GM19240 (cell line): ENCODE results near the gene TMEM179B.
"Not testable (repeated sequence)": the region's sequence is repeated elsewhere in the genome, so short reads cannot be mapped to it uniquely, and the experiment has no call there.

Experiments used
- DNase-seq: peaks from one replicate; pipeline ENCODE4 v3.0.0; 2011; ENCODE audit warnings: low spot score; ENCODE audit not compliant: insufficient read length

Gene TMEM179B

DNA sequence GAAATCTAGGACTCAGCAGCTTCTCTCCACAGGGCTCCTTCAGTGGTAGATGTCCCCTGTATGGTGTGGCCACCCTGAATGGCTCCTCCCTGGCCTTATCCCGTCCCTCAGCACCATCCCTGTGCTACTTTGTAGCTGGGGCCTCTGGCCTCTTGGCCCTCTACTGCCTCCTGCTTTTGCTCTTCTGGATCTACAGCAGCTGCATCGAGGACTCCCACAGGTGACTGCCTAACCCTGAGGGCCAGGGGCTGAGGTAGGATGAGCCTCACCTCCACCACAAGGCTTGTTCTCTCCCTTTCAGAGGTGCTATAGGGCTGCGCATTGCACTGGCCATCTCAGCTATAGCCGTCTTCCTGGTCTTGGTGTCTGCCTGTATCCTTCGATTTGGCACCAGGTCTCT lies 1.8 kb downstream of the TMEM179B start:
- no peak for DNase-seq

DNA sequence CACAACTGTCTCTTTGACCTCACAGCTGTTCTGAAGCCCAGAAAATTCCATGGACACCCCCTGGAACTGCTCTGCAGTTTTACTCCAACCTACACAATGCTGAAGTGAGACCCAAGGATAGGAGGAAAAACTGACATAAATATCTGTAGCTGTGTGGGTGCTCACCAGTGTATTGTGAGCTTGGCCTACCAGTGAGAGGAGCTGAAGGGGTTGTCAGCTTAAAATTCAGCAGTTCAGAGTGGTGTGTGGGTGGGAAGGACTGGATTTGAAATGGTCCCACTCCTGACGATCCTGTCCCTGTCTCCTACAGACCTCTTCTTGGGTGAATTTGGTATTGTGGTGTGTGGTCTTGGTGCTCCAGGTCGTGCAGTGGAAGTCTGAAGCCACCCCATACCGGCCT lies 2.4 kb downstream of the TMEM179B start:
- no peak for DNase-seq

DNA sequence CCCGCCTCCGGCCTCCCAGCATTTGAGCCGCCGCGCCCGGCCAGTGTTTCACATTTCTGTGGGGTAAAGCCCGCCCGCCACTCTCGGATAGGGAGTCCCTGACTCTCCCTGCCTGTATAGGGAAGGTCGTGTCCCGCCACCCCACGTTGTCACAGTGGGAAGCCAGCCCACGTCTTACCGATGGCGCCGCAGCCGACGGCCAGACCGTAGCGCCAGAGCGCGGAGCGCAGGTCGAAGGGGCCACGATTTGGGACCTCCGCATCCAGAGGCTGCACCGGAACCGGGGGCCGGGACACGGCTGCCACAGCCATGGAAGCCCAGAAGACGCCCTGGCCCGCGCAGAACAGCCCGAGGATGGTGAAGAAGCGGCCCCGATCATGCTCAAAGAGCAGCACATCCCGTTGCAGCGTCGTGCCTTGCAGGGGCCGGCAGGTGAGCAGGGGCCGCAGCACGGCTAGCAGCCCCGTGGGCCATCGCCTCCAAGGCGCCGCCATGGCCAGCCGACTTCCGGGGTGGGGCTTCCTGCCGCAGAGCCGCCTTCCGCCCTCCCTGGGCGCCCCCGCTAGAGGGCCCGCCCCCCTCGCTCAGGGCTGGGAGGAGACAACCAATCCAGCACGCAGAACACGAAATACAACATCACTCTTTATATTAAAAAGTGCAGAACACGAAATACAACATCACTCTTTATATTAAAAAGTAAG lies 4.4 kb downstream of the TMEM179B start, which contains the start of gene TMEM223:
TSS of gene TMEM223 (minus strand) at position 506 of the 701 bp plus-strand sequence. CDS start at position 494, 12 bp downstream.
- peak; percentile 87 for DNase-seq

DNA sequence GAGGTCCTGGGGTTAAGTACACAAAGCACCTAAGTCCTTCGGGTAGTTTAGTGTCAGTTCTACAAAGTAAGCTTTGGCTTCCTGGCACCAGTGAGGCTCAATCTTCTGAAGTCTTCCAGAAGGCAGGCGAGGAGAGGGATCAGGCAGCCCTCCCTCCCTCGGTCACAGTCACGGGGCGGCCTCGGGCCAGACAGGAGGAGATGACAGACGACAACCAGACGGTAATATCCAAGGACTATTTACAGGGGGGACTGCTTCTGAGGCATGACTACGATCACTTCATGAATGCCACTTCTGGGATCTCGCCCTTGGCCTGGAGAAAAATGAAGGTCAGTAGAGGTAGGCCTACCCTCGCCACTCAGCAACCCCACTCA lies 5.0 kb downstream of the TMEM179B start:
- DNase-seq = no peak

GRCh38 chr11:62794201-62794775 lies 7.1 kb downstream of the TMEM179B start:
- no peak for DNase-seq

GRCh38 chr11:62796281-62796680 lies 9.1 kb downstream of the TMEM179B start:
- DNase-seq = no peak

DNA sequence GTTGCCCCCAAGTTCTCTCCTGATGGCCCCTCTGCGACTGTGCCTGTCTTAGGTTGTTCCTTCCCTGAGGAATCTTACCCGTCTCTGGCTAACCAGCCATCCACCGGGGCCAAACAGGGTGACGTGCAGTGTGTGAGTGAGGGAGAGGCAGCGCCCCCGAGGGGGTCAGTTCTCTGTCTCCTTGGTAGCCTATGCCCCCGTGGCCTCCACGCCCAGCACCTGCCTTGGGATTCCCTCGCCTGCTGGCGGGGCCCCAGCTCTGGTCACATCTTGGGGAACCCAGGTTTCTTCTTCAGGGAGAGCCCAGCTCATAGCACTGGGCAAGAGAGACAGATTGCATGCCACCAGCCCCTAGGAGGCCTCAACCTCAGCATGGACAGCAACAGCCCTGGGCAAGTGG lies 12.3 kb downstream of the TMEM179B start:
- no peak for DNase-seq

GRCh38 chr11:62801071-62801470 lies 13.9 kb downstream of the TMEM179B start:
- no peak for DNase-seq

GRCh38 chr11:62804310-62805075 lies 17.3 kb downstream of the TMEM179B start:
- no peak for DNase-seq

- peak; percentile 91 for DNase-seq
These were observed 18.1 kb downstream of the TMEM179B start, which contains the start of gene NXF1 for GRCh38 chr11:62805076-62805892. Gene NXF1, minus strand, starts transcription at chr11:62805440. Its CDS starts 84 bp downstream, at chr11:62805356.

DNA sequence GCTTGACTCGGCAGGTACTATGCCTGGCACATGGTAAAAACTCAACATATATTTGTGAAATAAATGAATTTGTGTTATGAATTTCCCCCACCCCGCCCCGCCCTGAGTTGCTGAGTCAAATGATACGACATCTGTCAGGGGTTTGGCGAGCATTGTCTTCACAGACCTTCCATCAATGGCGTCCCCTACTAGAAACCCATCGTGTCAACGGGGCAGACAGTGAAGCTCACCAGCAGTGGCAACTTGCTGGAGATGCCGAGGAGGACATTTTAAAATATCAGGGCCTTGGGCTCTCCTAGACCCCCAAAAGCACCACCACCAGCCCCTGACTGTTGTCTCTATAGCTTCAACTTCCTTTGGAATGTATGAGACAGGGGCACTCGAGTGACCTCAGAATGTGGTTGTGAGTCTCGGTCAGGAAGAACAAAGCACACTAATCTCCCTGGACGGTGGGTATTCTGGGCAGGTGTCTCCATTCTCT lies 18.8 kb downstream of the TMEM179B start:
- no peak for DNase-seq

- no peak for DNase-seq
These were observed 19.5 kb downstream of the TMEM179B start for GRCh38 chr11:62806611-62807121.

DNA sequence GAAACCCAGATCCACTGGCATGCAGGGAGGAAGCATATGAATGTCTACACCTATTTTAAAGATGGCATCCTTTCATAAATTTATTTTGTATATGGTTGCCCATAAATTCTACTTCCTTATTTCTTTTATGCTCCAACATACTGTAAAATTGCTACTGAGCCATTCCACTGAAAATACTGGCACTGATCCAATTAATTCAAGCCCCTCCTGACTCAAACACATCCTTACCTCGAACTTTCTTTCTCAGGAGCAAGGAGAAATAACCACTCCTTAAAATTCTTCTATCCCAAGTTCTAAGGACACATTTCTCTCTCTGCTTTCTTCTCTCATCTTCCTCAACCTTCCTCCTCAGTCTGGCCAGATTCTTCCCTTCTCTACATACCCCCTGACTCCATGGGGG lies 23.5 kb downstream of the TMEM179B start:
- DNase-seq = no peak

GRCh38 chr11:62811659-62812058 lies 24.5 kb downstream of the TMEM179B start:
- no peak for DNase-seq

DNA sequence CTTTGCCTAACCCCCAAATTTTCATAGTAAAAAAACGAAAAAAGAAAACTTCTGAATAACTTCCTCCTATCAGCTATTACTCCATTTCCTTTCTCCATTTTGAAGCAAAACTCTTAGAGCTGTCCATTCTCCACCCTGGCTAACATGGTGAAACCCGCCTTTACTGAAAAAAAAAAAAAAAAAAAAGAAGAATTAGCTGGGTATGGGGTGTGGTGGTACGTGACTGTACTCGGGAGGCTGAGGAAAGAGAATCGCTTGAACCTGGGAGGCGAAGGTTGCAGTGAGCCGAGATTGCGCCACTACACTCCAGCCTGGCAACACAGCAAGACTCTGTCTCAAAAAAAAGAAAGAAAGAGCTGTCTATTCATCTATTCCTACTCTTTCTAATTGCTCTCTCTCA lies 29.4 kb downstream of the TMEM179B start:
- no peak for DNase-seq

DNA sequence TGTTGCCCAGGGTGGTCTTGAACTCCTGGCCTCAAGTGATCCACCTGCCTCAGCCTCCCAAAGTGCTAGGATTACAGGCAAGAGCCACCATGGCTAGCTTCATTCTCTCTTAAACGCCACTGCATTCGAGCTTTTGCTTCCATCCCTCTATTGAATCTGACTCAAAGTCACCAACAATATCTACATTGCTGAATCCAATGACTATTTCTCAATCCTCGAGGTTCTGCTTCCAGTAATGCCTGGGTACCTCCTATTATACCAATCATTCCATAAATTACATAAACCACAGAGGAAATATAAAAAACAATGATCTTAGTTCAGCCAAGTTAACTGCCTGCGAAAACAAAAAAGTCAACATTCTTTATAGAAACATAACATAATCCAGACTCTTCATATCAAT lies 29.9 kb downstream of the TMEM179B start:
- DNase-seq = no peak

DNA sequence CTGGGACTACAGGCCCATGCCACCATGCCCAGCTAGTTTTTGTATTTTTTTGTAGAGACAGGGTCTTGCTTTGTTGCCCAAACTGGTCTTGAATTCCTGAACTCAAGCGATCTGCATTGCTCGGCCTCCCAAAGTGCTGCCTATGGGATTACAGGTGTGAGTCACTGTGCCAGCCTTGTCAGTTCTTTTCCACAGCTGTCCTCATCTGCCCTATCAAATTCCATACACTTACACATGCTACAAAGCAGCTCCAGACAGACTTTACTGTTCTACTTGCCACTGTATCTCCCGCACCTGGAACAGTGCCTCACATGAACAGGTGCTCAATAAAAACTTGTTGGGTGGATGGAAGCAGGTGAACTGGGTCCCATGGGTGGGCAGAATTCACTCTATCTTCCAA lies 36.5 kb downstream of the TMEM179B start:
- DNase-seq = no peak

- DNase-seq = not testable (repeated sequence)
These were observed 40.9 kb downstream of the TMEM179B start for GRCh38 chr11:62828130-62828529.

GRCh38 chr11:62830904-62831519 lies 43.8 kb downstream of the TMEM179B start:
- no peak for DNase-seq

DNA sequence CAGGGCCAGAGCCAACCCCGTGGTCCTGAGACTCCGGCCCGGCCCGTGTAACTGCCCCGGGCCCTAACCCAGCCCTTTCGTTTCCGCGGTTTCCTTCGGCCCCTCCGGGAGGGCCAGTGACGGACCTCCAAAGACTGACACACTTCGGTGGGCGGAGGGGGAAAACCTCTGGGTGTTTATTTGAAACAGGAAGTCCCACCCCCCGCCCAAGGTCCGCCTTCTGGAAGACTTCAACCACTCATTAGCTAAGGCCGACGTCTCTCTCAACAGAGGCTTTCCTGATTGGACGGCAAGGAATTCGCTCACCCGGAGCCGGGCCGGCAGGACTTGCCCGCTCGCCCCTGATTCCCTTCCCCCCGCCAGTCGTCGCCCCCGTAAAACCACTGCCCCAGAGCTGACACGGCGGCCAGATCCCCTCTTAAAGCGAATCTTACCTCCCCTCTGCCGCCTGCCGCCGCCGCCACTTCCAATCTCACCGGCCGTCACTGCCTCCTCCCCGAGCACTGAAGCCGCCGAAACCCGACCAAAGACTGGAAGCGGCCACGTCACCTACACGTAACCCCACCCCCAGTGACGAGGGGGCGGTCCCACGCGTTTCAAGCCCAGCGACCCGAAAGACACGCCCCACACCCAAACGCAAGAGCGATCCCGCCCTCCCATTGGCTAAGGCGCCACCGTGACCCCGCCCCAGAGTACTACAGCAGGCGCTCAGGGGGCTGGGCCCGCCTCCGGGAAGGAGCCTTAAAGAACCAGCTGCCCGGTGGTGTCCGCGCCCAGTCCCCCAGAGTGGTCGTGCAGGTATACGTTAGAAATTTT lies 44.5 kb downstream of the TMEM179B start, which contains the start of gene STX5:
TSS of gene STX5 (minus strand) at position 532 of the 816 bp plus-strand sequence. CDS start 808 bp downstream, outside the sequence.
- peak; percentile 81 for DNase-seq
